Spleen (tissue), 11 donors: ENCODE measurements around the gene EFNA2. TPM values are rescaled to one million over a fixed set of nuclear protein-coding genes. Genes with fewer than 3 reads are reported as not detected.
A peak's percentile ranks its signal among the peaks of the same experiment; 100 is the strongest.

Source experiments
- DNase-seq: peaks from one replicate; pipeline ENCODE4 v3.0.0-alpha.2; 2020
- H3K27ac ChIP-seq, 8 donors: fragments of 200-600 bp; sonication (generic) in 7 of 8; 1 replicate in 4 of 8; 2 replicates in 4 of 8; pipeline versions ENCODE4 v1.5.0 to v1.8.0; 2016 to 2021; ENCODE audit warnings: inconsistent platforms in 4 of 8, mild to moderate bottlenecking in 4 of 8, moderate library complexity in 1 of 8
- H3K27me3 ChIP-seq, 7 donors: fragments of 200-600 bp; sonication (generic) in 6 of 7; replicated peaks in 1 of 7; 1 replicate in 4 of 7; 2 replicates in 3 of 7; pipeline versions ENCODE4 v1.5.0 to v1.8.0; 2016 to 2021; ENCODE audit warnings: inconsistent platforms in 3 of 7, mild to moderate bottlenecking in 1 of 7
- H3K36me3 ChIP-seq, 6 donors: fragments of 200-600 bp; sonication (generic) in 5 of 6; 1 replicate in 4 of 6; 2 replicates in 2 of 6; pipeline versions ENCODE4 v1.5.0 to v1.8.0; 2016 to 2021; ENCODE audit warnings: inconsistent platforms in 2 of 6
- H3K4me1 ChIP-seq, 6 donors: fragments of 200-600 bp; sonication (generic) in 5 of 6; 1 replicate in 3 of 6; 2 replicates in 3 of 6; pipeline versions ENCODE4 v1.5.0 to v1.8.0; 2016 to 2021; ENCODE audit warnings: inconsistent platforms in 3 of 6
- H3K4me3 ChIP-seq, 8 donors: fragments of 200-600 bp; sonication (generic) in 7 of 8; 1 replicate in 4 of 8; 2 replicates in 4 of 8; pipeline versions ENCODE4 v1.5.0 to v1.8.0; 2016 to 2021; ENCODE audit warnings: inconsistent platforms in 4 of 8, mild to moderate bottlenecking in 4 of 8, moderate library complexity in 2 of 8
- H3K9me3 ChIP-seq, 8 donors: fragments of 200-600 bp; sonication (generic) in 7 of 8; 1 replicate in 4 of 8; 2 replicates in 4 of 8; pipeline versions ENCODE4 v1.5.0 to v1.8.0; 2016 to 2021; ENCODE audit warnings: inconsistent platforms in 4 of 8
- POLR2A ChIP-seq, 3 donors: fragments of 450-650 bp; IDR thresholded peaks; one replicate each; pipeline ENCODE4 v1.5.1; 2017; ENCODE audit warnings: antibody characterized with exemption in 3 of 3, mild to moderate bottlenecking in 1 of 3
- POLR2AphosphoS5 ChIP-seq, 3 donors: sonication (generic); formaldehyde crosslinking; IDR thresholded peaks; one replicate each; pipeline ENCODE4 v1.5.1; 2017; ENCODE audit warnings: antibody characterized with exemption in 3 of 3
- WGBS, 5 donors: extraction: QIAGEN DNeasy Blood & Tissue Kit in 3 of 5; methylation state at CpG; one replicate each; pipeline versions ENCODE4 v1.1.5 to v1.1.7; 2013 to 2018; 5-methylcytosine and 5-hydroxymethylcytosine counted together
- intact Hi-C: fragments of 100-400 bp; cut with DNase I; formaldehyde crosslinking; loops from one replicate; pipeline ENCODE4 v1.15.0; 2023; ENCODE audit warnings: low total_unique reads
- polyA plus RNA-seq, 3 donors: library from polyadenylated mRNA; stranded (reverse); fragments of 200-250 nt; gene quantifications; one replicate each; pipeline ENCODE4 v1.2.1, GENCODE V29; 2013
- total RNA-seq, 7 donors: library from RNA; depleted of rRNA in 3 of 7; stranded (reverse); fragments of >200 nt in 3 of 7; fragmentation: NEBNext Ultra II Directional in 4 of 7; extraction: Animal tissue kit (Norgen Biotek cat#: 25700) in 4 of 7; gene quantifications; one replicate each; pipeline versions ENCODE4 v1.1.0 to v1.2.1, GENCODE V29; 2016 to 2021
- TF ChIP-seq, protein P1 (sequence below), 11 experiments: fragments of 200-600 bp in 7 of 11; fragments of 450-650 bp in 4 of 11; sonication (generic) in 4 of 11; IDR thresholded peaks in 8 of 11; conservative IDR thresholded peaks in 3 of 11; 1 replicate in 7 of 11; 2 replicates in 4 of 11; pipeline versions ENCODE4 v1.4.0 to v1.8.0; 2016 to 2021; ENCODE audit warnings: antibody characterized with exemption in 11 of 11, inconsistent platforms in 4 of 11, mild to moderate bottlenecking in 1 of 11
- donor health status: healthy with polysubstance abuse.
- donor health status: DM: no; HTN: no; CAD: no; lungs with moderate emphysema.
- donor health status: DM: no; HTN: no; CAD: no.
- donor health status: Bipolar disorder and iron deficiency.
- donor health status: healthy.
- donor health status: DM: no; HTN: no; CAD: no.
- donor health status: DM: yes; HTN: yes; CAD: no.

EFNA2 gene
- total and polyA plus RNA-seq, 10 donors: not detected

DNA sequence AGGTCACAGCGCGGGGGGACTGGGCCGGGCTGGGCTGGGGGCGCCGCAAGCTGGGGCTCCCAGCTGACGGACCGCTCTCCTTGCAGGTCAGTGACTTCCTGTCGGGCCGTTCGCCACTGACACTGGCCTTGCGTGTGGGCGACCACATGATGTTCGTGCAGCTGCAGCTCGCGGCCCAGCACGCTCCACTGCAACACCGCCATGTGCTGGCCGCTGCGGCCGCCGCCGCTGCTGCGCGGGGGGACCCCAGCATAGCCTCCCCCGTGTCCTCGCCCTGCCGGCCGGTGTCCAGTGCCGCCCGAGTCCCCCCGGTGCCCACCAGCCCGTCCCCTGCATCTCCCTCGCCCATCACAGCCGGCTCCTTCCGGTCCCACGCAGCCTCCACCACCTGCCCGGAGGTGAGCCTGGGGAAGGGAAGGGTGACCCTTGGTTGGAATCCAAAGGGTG, 31.6 kb upstream of the EFNA2 start:
- WGBS, 5 donors: 29 to 84% (median 65%) methylated on average over 17 to 37 of the region's 37 CpGs
- no peaks in the 10 kb centered on the region for H3K9me3 ChIP-seq
- H3K27ac ChIP-seq: peak overlapping the region; percentile 95 to 100 (median 99)
- intact Hi-C loops: no loop called here
- H3K36me3 ChIP-seq: peaks cover 8 to 84% (median 61%) of the 10 kb centered on the region in 6 donors
- H3K4me1 ChIP-seq: peaks cover 57 to 81% (median 78%) of the 10 kb centered on the region in 6 donors
- peak; percentile 90 for DNase-seq
- TF ChIP-seq POLR2A (IDR thresholded peaks at IDR 0.05) (no peak), POLR2AphosphoS5 (IDR thresholded peaks at IDR 0.05) (peak; percentile 18 to 85 (median 80))
- TF ChIP-seq, protein P1, sequence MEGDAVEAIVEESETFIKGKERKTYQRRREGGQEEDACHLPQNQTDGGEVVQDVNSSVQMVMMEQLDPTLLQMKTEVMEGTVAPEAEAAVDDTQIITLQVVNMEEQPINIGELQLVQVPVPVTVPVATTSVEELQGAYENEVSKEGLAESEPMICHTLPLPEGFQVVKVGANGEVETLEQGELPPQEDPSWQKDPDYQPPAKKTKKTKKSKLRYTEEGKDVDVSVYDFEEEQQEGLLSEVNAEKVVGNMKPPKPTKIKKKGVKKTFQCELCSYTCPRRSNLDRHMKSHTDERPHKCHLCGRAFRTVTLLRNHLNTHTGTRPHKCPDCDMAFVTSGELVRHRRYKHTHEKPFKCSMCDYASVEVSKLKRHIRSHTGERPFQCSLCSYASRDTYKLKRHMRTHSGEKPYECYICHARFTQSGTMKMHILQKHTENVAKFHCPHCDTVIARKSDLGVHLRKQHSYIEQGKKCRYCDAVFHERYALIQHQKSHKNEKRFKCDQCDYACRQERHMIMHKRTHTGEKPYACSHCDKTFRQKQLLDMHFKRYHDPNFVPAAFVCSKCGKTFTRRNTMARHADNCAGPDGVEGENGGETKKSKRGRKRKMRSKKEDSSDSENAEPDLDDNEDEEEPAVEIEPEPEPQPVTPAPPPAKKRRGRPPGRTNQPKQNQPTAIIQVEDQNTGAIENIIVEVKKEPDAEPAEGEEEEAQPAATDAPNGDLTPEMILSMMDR (IDR thresholded peaks at IDR 0.05 in 8 of 11, conservative IDR thresholded peaks at IDR 0.05 in 3 of 11): no peak
- peak overlapping the region; percentile 91 to 99 (median 98) for H3K4me3 ChIP-seq
- H3K27me3 ChIP-seq: no peaks in the 10 kb centered on the region

DNA sequence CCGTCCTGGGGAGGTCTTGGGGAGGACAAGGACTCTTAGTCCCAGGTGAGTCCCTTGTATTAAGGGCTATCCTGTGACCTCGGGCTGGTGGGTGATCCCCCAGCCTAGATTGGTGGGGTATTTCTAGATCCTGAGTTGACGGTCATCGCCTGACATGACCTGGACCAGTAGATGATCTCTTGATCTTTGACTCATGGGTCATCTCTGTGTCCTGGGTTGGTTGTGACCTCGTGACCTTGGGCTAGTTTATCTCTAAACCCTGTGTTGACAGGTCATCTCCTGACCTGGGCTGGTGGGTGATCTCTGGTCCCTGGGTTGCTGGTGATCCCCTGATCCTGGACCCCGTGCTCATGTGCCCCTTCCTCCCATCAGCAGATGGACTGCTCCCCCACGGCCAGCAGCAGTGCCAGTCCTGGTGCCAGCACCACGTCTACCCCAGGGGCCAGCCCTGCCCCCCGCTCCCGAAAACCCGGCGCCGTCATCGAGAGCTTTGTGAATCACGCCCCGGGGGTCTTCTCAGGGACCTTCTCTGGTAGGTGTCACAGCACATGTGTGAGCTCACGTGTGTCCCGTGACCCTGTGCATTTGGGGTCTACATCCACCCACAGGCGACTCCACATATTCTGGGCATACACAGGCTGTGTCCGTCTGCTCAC, 31.0 kb upstream of the EFNA2 start:
- DNase-seq: peak; percentile 83
- Histone ChIP-seq H3K36me3 (peaks cover 8 to 84% (median 61%) of the 10 kb centered on the region in 6 donors), H3K9me3 (no peaks in the 10 kb centered on the region), H3K4me3 (peak overlapping the region in 7 of 8 donors; percentile 91 to 99 (median 98)), H3K27ac (peak overlapping the region; percentile 95 to 100 (median 99)), H3K27me3 (no peaks in the 10 kb centered on the region), H3K4me1 (peaks cover 62 to 87% (median 83%) of the 10 kb centered on the region in 6 donors)
- intact Hi-C loops: no loop called here
- 78 to 95% (median 83%) methylated on average over 18 to 20 of the region's 20 CpGs for WGBS, 5 donors
- TF ChIP-seq POLR2AphosphoS5 (IDR thresholded peaks at IDR 0.05) (peak in 2 of 3 donors; percentile 6 to 16), POLR2A (IDR thresholded peaks at IDR 0.05) (no peak)

DNA sequence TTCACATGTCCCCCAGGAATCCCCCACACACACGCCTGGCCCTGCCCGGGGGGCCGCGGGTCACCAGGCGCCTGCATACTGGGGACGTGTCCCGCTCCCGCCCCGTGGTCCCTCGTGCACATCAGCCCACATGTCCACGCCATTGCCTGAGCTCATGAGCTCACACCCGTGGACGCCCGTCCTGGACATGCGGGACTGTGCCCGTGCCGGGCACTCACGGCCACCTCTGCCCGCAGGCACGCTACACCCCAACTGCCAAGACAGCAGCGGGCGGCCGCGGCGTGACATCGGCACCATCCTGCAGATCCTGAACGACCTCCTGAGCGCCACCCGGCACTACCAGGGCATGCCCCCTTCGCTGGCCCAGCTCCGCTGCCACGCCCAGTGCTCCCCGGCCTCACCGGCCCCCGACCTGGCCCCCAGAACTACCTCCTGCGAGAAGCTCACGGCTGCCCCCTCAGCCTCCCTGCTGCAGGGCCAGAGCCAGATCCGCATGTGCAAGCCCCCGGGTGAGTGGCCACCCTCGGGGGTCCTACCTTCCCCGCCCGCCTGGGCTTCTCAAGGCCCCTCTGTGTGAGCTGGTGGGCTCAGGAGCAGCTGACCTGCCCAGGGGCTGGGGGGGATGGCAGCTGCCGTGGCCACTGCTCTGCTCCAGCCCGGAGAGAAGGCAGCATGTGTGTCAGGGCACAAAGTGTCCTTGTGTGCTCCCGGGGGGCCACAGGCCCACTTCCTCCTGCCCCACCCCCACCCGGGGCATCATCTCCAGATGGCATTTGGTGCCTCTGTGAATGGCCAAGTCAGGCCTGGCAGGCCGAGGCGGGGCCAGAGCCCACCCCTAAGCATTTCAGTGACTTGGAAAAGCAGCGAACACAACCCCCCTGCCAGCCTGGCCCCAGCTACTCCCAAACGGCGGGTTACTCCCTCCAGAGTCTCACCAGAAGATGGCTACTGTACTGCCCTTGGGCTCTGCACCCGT, 30.2 kb upstream of the EFNA2 start:
- Histone ChIP-seq H3K4me1 (peaks cover 70 to 95% (median 92%) of the 10 kb centered on the region in 6 donors), H3K9me3 (no peaks in the 10 kb centered on the region), H3K36me3 (peaks cover 8 to 78% (median 59%) of the 10 kb centered on the region in 6 donors), H3K4me3 (peak overlapping the region in 4 of 8 donors; percentile 1 to 92 (median 50)), H3K27me3 (no peaks in the 10 kb centered on the region), H3K27ac (peak overlapping the region; percentile 95 to 100 (median 99))
- 74 to 82% (median 79%) methylated on average over 35 to 52 of the region's 52 CpGs for WGBS, 5 donors
- intact Hi-C loops: no loop called here
- DNase-seq: peak; percentile 85
- TF ChIP-seq POLR2AphosphoS5 (IDR thresholded peaks at IDR 0.05) (peak in 2 of 3 donors; percentile 64 to 86), POLR2A (IDR thresholded peaks at IDR 0.05) (no peak)
- TF ChIP-seq, protein P1 (IDR thresholded peaks at IDR 0.05 in 8 of 11, conservative IDR thresholded peaks at IDR 0.05 in 3 of 11): peak in 1 of 11 experiments; percentile 6

DNA sequence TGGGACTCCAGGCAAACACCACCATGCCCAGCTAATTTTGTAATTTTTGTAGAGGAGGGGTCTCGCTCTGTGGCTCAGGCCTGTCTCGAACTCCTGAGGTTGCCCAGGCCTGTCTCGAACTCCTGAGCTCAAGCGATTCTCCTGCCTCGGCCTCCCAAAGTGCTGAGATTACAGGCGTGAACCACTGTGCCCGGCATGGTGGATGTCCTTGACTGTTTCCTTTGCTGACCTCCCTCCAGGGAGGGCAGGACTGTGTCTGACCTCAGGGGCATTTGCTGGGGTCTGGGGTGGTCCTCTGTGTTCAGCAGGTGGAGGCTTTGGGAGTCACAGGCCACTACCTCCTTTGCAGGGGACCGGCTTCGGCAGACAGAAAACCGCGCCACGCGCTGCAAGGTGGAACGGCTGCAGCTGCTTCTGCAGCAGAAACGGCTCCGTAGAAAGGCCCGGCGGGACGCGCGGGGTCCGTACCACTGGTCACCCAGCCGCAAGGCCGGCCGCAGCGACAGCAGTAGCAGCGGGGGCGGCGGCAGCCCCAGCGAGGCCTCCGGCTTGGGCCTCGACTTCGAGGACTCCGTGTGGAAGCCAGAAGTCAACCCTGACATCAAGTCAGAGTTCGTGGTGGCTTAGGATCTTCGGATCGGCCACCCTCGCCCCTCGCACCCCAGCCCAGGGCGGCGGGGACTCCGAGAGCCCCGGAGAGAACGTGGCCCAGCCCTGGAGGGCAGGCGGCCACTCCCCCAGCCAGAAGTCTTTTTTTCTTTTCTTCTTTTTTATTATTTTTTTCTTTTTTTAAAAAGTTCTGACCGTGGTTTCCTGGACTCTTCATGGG, 28.8 kb upstream of the EFNA2 start:
- no peak for TF ChIP-seq POLR2A (IDR thresholded peaks at IDR 0.05)
- TF ChIP-seq POLR2AphosphoS5 (IDR thresholded peaks at IDR 0.05): peak; percentile 50 to 88 (median 56)
- TF ChIP-seq, protein P1 (IDR thresholded peaks at IDR 0.05 in 8 of 11, conservative IDR thresholded peaks at IDR 0.05 in 3 of 11): no peak
- H3K9me3 ChIP-seq: no peaks in the 10 kb centered on the region
- H3K27ac ChIP-seq: peak overlapping the region; percentile 63 to 100 (median 99)
- peaks cover 8 to 64% (median 50%) of the 10 kb centered on the region in 6 donors for H3K36me3 ChIP-seq
- H3K4me1 ChIP-seq: peaks cover 77 to 100% (median 97%) of the 10 kb centered on the region in 6 donors
- DNase-seq: peak; percentile 84
- intact Hi-C loops: no loop called here
- 72 to 84% (median 76%) methylated on average over 25 to 46 of the region's 46 CpGs for WGBS, 5 donors
- H3K4me3 ChIP-seq: peak overlapping the region in 2 of 8 donors; percentile 1 to 43
- no peaks in the 10 kb centered on the region for H3K27me3 ChIP-seq
